NCI-H1694 treated with DMSO at 0.1 percent for 48 hours (cell line): ENCODE results near the gene PLPPR5.

Experiments used
- DNase-seq: peaks from one replicate; lab custom pipeline; 2025; lab: John Stamatoyannopoulos, UW

The PLPPR5 gene

GRCh38 chr1:98969798-98970490 is 34.7 kb downstream of the PLPPR5 start:
- DNase-seq: no peak

DNA sequence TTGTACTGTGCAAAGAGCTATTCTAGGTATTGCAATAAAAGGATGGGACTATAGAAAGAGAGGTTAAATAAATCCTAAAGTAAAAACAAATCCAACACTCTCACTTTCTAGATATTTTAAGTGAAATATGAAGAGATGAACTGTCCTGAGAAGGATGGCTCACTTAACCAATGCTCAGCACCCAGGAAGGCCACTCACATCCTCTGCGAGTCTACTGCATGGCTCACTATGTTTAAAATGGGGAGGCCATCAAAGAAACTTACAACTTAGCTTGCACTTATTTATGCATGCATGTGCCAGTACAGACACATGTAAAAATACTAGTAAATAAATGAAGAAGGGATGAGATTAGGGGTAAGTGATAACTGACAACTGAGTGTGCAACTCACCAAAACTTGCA is 37.5 kb downstream of the PLPPR5 start:
- no peak for DNase-seq

- DNase-seq: no peak
These were observed 39.3 kb downstream of the PLPPR5 start for GRCh38 chr1:98965394-98965793.

GRCh38 chr1:98964198-98964597 is 40.5 kb downstream of the PLPPR5 start:
- DNase-seq: no peak

DNA sequence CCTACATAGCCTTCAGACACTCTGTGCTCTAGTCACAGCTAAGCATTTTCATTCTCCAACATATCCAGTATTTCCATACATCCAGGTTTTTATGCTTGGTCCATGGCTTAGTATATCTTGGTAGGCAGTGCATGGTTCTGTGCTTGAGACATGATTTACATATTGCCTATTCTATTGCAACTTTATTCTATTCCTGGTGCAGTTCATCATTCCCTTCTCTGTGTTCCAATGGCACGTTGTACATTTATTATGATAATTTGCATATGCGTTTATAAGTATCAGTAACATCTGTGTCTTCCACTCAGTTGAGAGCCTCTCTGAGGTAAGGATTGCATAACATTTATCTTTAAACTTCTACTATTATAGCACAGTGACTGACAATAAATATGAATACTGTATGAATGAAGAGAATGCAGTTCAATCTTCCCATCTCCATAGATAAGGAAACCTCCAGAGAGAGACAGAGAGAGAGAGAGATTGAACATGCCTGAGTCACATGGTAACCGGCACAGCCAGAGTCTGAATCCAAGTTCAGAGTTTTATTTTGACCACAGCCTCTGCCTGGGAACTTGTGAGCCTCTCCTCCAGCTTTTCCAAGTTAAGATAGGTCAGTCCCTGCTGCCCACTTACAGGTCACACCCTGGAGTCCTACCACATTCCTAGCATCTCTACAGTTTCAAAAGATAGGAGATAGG is 41.5 kb downstream of the PLPPR5 start:
- no peak for DNase-seq

DNA sequence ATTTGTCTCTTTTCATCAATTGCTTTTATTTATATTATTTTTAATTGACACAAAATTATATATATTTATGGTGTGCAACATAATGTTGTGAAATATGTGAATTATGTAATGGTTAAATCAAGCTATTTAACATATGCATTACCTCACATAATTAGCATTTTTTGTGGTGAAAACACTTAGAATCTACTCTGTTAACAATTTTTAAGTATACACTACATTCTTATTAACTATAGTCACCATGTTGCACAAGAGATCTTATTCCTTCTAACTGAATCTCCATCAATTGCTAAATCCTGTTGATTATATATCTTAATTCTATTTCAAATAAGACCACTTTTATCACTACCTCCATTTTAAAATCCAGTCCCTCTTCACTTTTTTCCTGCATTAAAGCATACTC is 42.5 kb downstream of the PLPPR5 start:
- no peak for DNase-seq

GRCh38 chr1:98949621-98950020 is 55.0 kb downstream of the PLPPR5 start:
- no peak for DNase-seq

GRCh38 chr1:98949166-98949565 is 55.5 kb downstream of the PLPPR5 start:
- DNase-seq: no peak

DNA sequence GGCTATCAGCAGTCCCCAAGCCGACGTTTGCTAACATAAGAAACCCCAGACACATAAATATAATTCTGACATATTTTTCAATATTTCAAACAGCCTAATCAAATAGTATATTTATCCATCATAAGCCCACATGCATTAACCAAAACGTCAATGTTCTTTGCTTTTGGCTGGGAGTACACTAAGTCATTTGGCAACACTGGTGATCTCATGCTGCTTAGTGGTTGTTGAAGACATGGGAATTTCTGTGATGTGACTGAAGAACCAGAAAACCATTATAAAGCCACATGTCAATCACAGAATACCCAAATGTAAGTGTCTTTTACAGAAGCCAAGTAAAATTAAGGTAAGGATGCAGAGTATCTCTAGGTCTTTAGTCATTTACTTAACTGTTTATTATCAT is 57.6 kb downstream of the PLPPR5 start:
- no peak for DNase-seq

DNA sequence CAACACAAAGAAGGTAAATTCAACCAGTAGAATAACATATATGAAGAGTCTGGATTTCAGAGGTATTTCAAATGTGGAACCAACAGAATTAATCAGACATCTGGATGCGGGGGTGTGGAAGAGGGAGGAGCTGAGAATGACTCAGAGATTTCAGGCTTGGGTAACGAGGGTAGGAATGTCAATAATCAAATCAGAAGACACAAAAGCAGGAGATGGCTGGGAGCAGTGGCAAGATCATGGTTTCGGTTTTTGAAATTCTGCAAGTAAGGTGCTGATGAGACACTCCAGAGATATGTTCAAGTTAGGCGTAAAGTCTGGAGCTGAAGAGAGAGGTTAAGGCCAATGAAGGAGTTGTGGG is 64.0 kb downstream of the PLPPR5 start:
- DNase-seq: no peak

DNA sequence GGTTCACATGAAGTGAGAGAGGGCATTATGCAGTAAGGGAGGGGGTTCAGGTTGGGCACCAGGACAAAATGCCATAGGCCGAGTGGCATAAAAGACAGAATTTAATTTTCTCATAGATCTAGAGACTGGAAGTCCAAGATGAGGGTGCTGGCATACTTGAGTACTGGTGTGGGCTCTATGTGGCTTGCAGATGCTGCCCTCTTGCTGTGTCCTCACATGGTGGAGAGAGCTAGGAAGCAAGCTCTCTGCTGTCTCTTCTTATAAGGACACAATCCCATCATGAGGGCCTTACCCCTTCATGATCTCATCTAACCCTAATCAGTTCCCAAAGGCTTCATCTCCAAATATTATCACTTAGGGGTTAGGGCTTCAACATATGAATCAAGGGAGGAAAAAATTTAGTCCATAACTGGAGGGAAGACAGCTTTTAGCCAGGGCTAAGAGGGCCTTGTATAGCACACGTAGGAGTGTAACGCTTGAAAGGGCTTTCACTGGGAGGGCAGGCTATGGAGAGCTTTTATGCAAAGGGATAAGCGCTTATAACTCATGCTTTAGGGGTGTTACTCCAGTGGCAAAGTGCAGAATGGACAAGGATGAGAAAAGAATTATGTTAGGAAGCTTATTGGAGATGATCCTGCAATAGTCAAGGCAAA is 64.5 kb downstream of the PLPPR5 start:
- DNase-seq: no peak

DNA sequence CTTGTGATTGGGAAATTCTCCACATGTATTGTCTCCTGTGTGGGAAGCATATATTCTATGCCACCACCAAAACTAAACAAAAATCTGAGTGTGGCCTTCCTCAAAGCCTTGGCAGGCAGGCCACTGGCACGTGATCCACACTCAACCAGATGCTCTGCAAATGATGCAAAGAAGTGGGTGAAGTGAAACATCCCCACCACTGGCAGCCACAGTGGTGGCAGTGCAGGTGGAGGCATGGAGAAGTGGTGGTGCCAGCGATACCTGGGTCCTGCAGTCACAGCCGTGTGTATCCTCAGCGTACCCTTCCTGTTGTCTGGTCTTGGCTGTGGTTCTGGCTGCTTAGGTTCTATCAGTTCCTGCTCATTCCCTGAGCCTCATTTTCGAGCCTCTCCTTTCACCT is 65.2 kb downstream of the PLPPR5 start:
- no peak for DNase-seq

- DNase-seq: no peak
These were observed 67.3 kb downstream of the PLPPR5 start for GRCh38 chr1:98937347-98937746.

GRCh38 chr1:98932184-98932583 is 72.5 kb downstream of the PLPPR5 start:
- DNase-seq: no peak

GRCh38 chr1:98931128-98931835 is 73.4 kb downstream of the PLPPR5 start:
- DNase-seq: no peak

- no peak for DNase-seq
These were observed 75.2 kb downstream of the PLPPR5 start for GRCh38 chr1:98929437-98929836.

- DNase-seq: no peak
These were observed 78.1 kb downstream of the PLPPR5 start for GRCh38 chr1:98926597-98926996.

DNA sequence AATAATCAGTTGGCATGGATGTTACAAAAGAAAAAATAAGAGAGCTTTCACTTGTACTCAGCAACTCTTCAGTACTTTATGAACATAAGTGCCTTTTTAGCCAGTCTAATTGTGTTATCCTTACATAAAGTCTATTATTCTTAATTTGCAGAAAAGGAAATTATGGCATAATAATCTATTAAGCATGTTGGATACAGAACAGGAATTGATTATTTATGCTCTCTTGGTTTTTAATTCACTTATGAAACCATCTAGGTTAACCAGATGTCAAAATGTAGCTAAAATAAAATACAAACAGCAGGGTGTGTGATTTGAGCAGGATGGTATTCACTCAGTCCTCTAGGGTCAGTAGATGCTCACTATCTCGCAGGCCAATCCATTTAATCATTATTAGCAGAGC is 79.7 kb downstream of the PLPPR5 start:
- DNase-seq: no peak

DNA sequence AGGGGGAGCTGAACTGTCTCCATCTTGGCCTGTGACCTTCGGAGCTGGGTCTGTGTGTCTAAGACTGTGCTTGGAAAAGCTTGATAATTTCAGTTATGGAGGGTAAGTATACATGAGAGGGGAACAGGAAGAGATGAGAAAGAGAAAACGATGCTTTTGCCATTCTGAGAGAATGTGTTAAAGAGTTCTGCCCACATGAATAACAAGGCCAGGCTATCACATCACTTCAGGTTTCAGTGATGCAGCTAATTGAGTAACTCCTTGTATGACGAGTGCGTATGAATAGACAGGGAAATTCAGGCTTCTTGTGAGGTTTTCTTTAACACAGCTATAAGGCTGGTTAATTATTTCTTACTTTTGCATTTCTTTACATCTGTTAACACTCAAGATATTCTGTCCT is 81.0 kb downstream of the PLPPR5 start:
- no peak for DNase-seq

DNA sequence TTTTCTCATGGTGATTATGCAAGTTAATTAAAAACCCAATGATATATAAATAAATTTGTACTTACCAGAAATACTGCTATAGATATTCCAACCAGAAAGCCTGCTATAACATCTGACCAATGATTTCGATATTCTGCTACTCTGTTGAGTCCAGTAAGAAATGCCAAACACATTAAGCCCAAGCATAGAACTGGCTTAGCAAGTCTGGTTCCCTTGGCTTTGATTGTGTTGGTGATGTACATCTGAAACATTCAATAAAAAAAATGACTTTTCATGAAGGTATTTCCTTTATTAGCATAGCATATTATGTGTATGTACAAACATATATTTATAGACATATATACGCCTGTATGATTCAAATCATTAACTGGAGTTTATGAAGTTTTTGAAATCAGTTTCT is 82.8 kb downstream of the PLPPR5 start:
- DNase-seq: no peak

DNA sequence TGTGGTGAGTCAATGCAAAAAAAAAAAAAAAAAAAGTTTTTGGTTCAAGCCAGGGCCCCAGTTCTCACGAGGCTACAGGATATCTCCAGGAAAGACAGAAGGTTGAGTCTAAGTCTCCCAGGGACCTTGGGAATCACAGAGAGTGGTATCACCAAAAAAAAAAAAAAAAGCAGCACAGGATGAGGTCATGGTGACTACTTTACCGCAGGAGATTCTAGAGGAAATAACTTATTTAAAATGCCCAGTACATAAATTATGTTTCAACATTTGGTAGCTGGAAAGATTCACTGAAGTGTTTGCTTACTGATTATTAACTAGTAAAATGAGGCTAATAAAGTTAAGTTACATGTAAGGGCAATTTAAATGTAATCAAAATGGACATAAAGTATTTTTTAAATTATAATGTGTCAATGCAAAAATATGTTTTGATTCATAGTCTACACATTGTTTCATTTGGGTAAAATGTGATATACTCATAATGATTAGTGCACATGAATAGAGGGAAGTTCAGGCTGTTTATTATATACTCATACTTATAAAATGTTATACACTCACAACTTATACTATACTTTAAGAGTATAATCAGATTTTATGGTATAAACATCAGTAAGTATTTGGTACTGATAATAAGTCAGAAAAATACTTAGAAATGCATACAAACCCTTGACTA is 84.1 kb downstream of the PLPPR5 start:
- no peak for DNase-seq

DNA sequence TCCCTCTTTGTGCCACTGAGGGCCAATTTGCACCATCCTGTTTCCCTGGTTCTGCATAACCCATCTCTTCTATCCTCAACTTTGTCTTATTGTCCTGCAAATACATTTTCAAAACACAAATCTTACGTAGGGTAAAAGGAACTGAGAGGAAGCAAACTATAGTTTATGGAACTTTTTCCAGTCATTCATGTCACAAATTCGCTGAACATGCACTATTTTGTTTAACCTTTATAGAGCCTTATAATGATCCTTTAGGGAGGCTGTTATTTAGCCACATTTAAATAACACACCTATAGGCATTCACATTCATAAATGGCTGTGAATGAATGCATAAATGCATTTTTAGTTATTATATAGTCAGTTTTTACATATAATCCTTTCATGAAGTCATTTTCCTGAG is 85.0 kb downstream of the PLPPR5 start:
- no peak for DNase-seq
